Activated CD8-positive, alpha-beta memory T cell treated with anti-CD3 and anti-CD28 coated beads for 24 hours (primary cell): ENCODE results near the gene JDP2.
"Not testable (repeated sequence)": the region's sequence is repeated elsewhere in the genome, so short reads cannot be mapped to it uniquely, and the experiment has no call there.

Experiments
- DNase-seq: peaks from one replicate; pipeline ENCODE4 v3.0.0-alpha.2; 2020

JDP2 gene

GRCh38 chr14:75457648-75458165 lies 29.9 kb downstream of the JDP2 start:
- DNase-seq, result no peak

- DNase-seq, result no peak
Measured at GRCh38 chr14:75458305-75458704, 30.5 kb downstream of the JDP2 start.

DNA sequence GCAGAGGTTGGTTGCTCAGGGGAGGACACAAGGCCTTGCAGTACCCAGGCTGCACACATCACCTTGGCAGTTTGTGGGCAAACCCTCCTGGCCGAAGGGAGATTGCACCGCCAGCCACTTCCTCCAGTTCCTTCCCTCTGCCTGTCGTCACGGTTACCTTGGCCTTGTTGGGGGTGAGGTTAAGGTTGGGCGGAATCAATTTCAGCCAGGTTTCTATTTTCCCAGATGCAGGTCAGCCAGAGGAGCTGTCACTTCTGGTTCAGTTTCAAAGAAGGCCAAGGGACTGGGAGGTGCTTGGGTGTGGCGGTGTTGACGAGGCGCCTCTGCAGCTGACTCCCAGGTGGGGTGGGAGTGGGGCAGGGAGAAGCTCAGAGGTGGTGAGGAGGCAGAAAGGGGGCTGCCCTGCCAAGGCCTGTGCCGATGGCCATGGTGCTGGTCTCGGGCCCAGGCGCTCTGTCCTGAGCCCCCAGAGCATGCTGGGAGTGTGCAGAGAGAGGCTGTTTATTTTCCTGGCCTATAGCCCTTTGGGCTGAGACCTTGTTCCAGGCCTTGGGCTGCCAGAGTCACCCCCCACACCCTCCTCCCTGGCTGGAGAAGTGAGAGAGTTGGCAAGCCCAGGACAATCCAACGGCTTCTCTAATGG lies 31.4 kb downstream of the JDP2 start:
- no peak for DNase-seq

DNA sequence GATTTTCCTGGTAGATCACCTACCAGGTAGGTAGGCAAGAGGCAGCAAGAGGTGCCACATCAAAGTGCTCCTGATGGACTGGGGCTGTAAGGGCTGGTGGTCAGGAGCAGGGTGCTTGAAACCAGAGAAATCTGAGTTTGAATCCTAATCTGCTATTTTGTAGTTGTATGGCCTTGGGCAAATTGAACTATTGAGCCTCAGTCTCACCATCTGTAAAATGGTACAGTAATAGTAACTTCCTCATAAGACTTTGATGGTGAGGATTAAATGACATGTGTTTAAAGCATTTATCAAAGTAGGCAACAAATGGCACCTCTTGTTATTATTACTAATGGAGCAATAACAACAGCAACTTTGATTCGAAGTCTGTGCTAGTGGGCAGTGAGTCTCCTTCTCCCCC lies 32.0 kb downstream of the JDP2 start:
- DNase-seq, result no peak

- no peak for DNase-seq
Measured at GRCh38 chr14:75460394-75460793, 32.6 kb downstream of the JDP2 start.

- no peak for DNase-seq
Measured at GRCh38 chr14:75461303-75461702, 33.5 kb downstream of the JDP2 start.

DNA sequence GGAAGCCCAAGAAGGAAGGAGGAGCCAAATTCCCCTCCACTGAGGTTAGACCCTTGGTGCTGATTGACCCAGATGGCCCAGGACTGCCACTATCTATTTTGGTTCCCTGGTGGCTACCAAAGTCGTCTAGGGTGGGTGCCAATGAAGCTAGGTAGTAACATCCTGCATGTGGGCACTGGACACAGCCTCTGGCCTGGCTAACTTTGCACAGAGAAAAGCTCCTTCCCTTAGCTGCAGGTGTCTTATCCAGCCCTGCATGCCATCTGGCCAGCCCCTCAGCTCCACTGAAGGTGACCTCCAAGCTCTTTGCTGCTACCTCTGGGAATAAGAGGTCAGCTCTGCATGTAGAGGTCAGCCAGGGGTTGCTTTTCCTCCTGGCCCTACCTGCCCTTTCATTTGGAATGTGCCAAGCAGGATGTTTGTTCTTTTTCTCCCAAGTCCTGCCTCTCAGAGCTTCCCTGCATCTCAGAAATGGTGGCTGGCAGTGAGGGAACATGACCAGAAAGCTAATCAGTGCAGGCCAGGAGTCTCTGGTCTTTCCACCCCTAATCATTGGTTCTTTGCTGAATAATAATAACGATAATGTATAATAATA lies 34.0 kb downstream of the JDP2 start:
- DNase-seq, result no peak

DNA sequence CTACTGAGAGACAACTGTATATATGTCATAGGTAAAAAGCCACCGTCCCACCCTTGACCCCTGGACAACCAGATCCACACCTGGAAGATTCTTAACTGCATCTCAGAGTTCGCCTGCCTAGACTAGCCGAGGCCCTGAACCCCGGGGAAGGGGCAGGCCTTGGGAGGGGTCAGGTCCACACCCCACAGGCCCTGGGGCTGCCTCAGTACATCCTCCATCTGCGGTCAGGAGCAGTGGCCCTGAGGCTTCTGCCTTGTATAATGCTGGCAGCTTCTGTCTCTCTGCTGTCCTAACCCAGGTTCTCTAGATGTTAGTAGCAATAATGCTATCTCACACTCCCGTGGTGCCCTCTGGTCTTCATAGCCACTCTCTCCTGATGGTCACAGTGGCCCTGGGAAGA lies 36.8 kb downstream of the JDP2 start:
- DNase-seq, result no peak

DNA sequence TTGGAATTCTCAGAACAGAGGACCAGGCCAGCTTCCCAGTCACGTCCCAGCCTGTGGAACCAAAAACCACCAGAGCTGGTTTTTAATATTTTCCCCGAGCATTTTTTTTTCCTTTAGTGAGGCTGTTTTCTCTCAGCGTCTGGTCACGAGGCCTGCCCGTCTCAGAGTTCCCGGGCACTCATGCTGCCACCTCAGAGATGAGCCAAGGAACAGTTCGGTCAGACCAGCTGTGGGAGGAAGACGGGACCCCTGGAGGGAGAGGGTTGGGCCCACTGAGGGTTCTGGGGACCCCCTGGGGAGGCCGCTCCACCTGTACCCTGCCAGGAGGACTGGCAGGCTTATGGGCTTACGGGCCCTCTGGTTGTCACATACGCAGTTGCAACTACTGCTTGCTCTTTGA lies 39.9 kb downstream of the JDP2 start:
- DNase-seq, result no peak

- DNase-seq, result no peak
Measured at GRCh38 chr14:75469164-75469563, 41.3 kb downstream of the JDP2 start.

GRCh38 chr14:75469606-75470237 lies 41.9 kb downstream of the JDP2 start:
- DNase-seq, result no peak

- DNase-seq, result no peak
Measured at GRCh38 chr14:75470238-75470797, 42.5 kb downstream of the JDP2 start.

- no peak for DNase-seq
Measured at GRCh38 chr14:75471059-75471458, 43.2 kb downstream of the JDP2 start.

GRCh38 chr14:75474127-75474526 lies 46.3 kb downstream of the JDP2 start:
- DNase-seq, result not testable (repeated sequence)

GRCh38 chr14:75476274-75476995 lies 48.6 kb downstream of the JDP2 start:
- DNase-seq, result no peak

DNA sequence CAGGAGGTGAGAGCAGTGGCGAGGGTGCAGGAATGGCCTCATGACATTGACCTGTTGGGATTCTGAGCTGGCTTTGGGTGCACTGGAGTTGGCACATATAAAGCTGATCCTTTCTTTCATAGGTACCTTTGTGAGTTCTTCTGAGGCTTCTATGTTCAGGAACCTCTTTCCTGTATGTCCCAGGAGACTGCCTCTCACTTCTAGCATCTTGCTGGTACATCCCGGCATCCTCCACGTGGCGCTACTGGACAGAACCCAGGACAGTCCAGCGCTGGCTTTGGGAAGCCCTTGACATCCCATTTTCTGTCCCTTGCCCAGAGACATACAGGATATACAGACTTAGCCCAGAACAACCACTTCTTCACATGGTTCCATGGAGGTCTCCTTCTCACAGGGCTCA lies 50.1 kb downstream of the JDP2 start:
- no peak for DNase-seq

DNA sequence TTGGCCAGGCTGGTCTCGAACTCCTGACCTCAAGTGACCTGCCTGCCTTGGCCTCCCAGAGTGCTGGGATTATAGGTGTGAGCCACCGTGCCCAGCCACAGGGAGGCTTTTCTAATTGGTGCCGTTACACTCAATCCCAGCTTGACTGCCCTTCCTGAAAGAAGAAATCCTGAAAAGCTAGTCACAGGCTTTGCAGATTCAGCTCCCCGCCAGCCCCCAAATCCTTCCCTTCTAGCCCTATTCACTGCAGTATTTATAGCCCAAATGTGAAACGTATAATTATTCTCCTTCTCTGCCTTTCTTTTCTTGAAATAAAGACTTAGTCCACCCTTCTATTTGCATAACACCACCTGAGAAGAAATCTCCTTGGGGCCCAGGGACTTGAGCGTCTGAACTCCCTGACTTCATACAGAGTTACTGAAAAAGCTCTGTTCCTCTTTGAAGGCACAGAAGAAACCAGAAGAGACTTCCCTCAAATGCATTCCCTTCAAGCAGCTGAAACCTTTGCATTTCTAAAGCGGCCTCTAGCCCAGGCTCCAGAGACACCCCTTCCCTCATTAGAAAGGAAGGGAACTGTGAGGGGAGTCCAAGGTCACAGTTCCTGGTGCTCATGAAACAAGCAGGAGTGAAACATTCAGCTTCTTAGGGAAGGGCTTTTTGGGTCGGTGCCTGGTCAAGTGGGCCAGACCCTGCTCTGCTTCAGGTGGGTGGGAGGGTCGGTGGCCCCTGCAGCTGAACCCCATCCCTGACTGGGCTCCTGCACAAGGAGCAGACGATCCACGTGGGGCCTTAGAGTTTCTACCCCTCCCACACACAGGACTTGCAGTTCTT lies 52.2 kb downstream of the JDP2 start:
- DNase-seq, result peak; percentile 40

DNA sequence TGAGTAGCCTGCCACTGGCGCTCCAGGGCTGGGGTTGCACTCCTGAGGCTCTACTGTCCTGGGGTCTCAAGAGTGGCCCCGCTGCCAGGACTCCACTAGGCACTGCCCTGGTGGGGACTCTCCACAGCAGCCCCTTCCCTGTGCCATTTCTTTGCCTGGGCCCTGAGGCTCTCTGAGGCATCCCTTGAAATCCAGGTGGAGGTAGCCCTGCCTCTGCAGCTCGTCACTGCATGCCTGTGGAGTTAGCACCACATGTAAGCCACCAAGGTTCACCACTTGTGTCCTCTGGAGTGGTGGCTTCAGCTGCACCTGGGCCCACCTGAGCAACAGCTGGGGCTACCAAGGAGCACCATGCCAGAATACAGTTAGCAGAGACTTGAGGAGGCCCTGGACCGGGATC lies 54.5 kb downstream of the JDP2 start:
- DNase-seq, result no peak

DNA sequence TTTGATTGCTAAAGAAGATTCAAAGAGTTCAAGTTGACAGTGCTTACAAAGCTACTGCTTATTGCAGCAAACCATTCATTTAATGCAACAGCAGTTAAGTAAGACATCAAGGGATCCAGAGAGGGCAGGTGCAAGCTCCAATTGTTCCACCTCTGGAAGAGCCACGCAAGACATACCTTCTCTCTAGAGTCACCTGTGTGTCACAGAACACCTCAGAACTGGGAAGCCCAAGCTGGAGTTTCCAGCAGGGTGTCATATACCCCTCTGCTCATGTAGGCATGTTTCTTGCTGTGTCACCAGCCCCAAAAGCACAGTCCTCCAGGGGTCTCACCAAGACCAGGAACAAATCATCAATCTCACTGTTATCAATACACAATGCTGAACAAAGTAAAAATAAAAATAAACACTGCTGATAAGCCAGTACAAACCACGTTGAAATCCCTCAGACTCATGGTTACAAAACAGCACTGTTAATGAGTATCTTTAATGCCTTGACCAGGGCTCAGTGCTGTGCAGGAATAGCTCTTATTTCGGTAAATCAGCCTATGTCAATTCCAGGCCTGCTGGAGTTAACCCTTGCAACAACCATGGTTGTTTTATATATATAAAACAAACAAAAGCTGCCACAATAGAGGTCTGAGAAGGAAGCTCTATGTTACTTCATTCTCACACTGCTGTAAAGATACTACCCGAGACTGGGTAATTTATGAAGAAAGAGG lies 57.0 kb downstream of the JDP2 start:
- no peak for DNase-seq

DNA sequence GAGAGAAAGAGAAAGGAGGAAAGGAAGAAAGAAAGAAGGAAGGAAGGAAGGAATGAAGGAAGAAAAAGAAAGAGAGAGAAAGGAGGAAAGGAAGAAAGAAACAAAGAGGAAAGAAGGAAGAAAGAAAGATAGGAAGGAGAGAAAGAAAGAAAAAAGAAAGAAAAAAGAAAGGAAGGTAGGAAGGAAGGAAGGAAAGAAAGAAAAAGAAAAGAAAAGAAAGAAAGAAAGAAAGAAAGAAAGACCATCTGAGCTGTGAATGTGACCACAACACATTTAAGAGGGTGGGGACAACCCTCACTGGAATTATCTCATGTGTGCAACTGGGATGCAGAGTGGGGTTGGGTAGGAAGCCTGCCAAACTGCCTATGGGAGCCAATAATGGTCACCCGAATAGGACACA lies 58.5 kb downstream of the JDP2 start:
- no peak for DNase-seq

GRCh38 chr14:75487155-75487671 lies 59.4 kb downstream of the JDP2 start:
- DNase-seq, result peak; percentile 73

DNA sequence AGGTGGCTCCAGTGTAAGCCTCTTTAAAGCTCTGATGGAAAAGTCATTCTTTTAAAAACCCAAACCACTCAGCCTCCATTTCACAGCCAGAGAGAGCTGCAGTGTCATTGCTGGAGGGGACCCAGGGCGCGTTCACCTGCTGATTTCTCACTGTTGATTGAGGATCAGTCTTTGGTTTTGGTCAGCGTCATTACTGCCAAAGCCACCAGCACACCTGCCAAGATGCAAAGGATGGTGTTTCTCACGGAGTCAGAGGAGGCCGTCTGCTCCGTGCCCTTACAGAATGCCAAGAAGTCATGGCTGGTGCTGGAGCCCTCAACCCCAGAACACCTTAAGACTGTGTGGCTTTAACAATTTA lies 61.6 kb downstream of the JDP2 start:
- DNase-seq, result no peak
